Esophagus muscularis mucosa (tissue), 3 donors: ENCODE data around the gene EMSY.

Experiments used
- CTCF ChIP-seq, 3 experiments: fragments of 200-600 bp in 2 of 3; fragments of 450-650 bp in 1 of 3; sonication (generic) in 2 of 3; IDR thresholded peaks; one replicate each; pipeline ENCODE4 v1.5.1; 2017 to 2019; ENCODE audit warnings: antibody characterized with exemption in 3 of 3, mild to moderate bottlenecking in 2 of 3, moderate library complexity in 1 of 3
- POLR2A ChIP-seq: fragments of 450-650 bp; IDR thresholded peaks from one replicate; pipeline ENCODE4 v1.6.1; 2017; ENCODE audit warnings: antibody characterized with exemption, moderate library complexity, mild to moderate bottlenecking, low read depth
- POLR2AphosphoS5 ChIP-seq, 2 donors: sonication (generic); formaldehyde crosslinking; IDR thresholded peaks; one replicate each; pipeline ENCODE4 v1.6.1; 2017; ENCODE audit warnings: antibody characterized with exemption in 2 of 2

DNA sequence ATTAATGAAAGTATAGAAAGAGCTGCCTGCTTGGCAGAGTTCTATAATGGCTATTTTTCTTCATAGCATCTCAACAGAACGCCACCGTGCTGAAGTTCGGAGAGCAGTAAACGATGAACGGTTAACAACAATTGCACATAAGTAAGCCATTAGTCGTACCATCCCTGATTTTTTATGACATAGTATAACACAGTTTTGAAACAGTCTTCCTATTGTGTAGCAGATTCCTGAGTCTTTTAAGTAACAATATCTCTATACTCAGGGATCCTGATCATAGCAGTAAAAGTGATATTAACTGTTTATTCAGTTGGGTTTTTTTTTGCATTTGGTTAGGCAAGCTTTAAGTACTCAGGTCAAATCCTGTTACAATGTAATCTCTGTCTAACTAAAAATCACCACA is 8.4 kb downstream of the EMSY start:
- no peak for TF ChIP-seq CTCF (IDR thresholded peaks at IDR 0.05)
- TF ChIP-seq POLR2AphosphoS5 (IDR thresholded peaks at IDR 0.05) = no peak
- TF ChIP-seq POLR2A = no peak
